ENCODE data around the gene TPBGL. TPM values are rescaled to one million over a fixed set of nuclear protein-coding genes. Genes with fewer than 3 reads are reported as not detected.

The TPBGL gene
- total and polyA plus RNA-seq, 2 experiments from 2014 or later: 0.08 to 0.21 TPM

- DNase-seq (ENCODE audit: low spot score): peak; percentile 32
- peak overlapping the region; percentile 18; the same call in 1 of the 2 replicates for H3K27ac Mint-ChIP-seq
Observed at GRCh38 chr11:75276686-75277085, 36.1 kb downstream of the TPBGL start.

More at GRCh38 chr11:75276686-75277085, 36.1 kb downstream of the TPBGL start:
- no peaks in the 10 kb centered on the region for H3K36me3 ChIP-seq (ENCODE audit: insufficient read depth)
- H3K4me3 Mint-ChIP-seq: no peak overlapping the region
- H3K9me3 Mint-ChIP-seq: no peaks in the 10 kb centered on the region
- H3K4me3 ChIP-seq: no peak overlapping the region
- H4K20me1 ChIP-seq (replicated peaks; ENCODE audit: insufficient read depth): no peaks in the 10 kb centered on the region
- H3K4me1 Mint-ChIP-seq: peaks cover 30% of the 10 kb centered on the region
- H3K27ac ChIP-seq (ENCODE audit: low read depth): 0 out of 2 replicates have a peak overlapping the region, but pooled peaks have one; percentile 10
- no peaks in the 10 kb centered on the region for H3K27me3 ChIP-seq (ENCODE audit: insufficient read depth)
- H3K4me1 ChIP-seq (ENCODE audit: insufficient read depth): peaks cover 5% of the 10 kb centered on the region; the same call in 1 of the 2 replicates
- peaks cover 78% of the 10 kb centered on the region for H3K36me3 Mint-ChIP-seq (ENCODE audit: low read depth)
- no peaks in the 10 kb centered on the region for H3K9me2 ChIP-seq (ENCODE audit: insufficient read depth)
- H3F3A ChIP-seq (replicated peaks; ENCODE audit: low read depth): no peaks in the 10 kb centered on the region
- peaks cover 8% of the 10 kb centered on the region for H3K27me3 Mint-ChIP-seq (ENCODE audit: insufficient read depth, low read depth, poor library complexity)
- ATAC-seq: no peak
- no peak overlapping the region for H3K4me2 ChIP-seq
- TF ChIP-seq CTCF (conservative IDR thresholded peaks at IDR 0.05; ENCODE audit: low read depth in 2 of 2): no peak
- TF ChIP-seq CREB1 (CRISPR knock-in tag; IDR thresholded peaks at IDR 0.05; ENCODE audit: low read depth): no peak
- TF ChIP-seq POLR2AphosphoS5 (IDR thresholded peaks at IDR 0.05; ENCODE audit: low read depth): no peak
- no peak for TF ChIP-seq ZNF331 (CRISPR knock-in tag; IDR thresholded peaks at IDR 0.05; ENCODE audit: low read depth)
- no peak for TF ChIP-seq REST (IDR thresholded peaks at IDR 0.05; ENCODE audit: unreplicated experiment)
- TF ChIP-seq EZH2 (IDR thresholded peaks at IDR 0.05; ENCODE audit: low read depth, unreplicated experiment): no peak
- no peak for TF ChIP-seq ETS1 (IDR thresholded peaks at IDR 0.05)
- TF ChIP-seq ZNF462 (CRISPR knock-in tag; IDR thresholded peaks at IDR 0.05): no peak
- no peak for TF ChIP-seq STAT1 (IDR thresholded peaks at IDR 0.05; ENCODE audit: unreplicated experiment)
- no peak for TF ChIP-seq JUNB (IDR thresholded peaks at IDR 0.05; ENCODE audit: unreplicated experiment)
- H3K79me2 ChIP-seq (replicated peaks; ENCODE audit: insufficient read depth): no peaks in the 10 kb centered on the region
- no peak overlapping the region for H2AFZ ChIP-seq
